ENCODE measurements around the gene ZNF782. TPM values are rescaled to one million over a fixed set of nuclear protein-coding genes. Genes with fewer than 3 reads are reported as not detected.
A peak's percentile ranks its signal among the peaks of the same experiment; 100 is the strongest.
"Not testable (repeated sequence)": the region's sequence is repeated elsewhere in the genome, so short reads cannot be mapped to it uniquely, and the experiment has no call there.

Gene ZNF782
- total and polyA plus RNA-seq, 7 experiments from 2014 or later = 1.5 to 12.4 (median 6.3) TPM

DNA sequence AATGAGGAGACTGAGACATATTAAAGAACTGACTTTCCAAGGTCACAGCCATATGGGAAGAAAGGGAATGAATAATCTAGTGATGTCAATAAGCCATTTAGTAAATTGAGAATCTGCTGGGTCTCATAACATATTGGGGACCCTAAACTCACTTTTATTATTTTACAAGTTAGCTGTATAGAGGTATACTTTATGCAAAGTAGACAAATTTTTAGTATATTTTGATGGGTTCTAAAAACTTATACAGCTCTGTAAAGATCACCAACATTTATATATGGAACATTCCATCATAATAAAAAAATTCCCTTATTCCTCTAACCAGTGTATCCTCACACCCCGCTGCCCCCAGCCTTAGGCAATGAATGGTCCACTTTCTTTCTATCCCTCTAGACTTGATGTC, 40.7 kb downstream of the ZNF782 start:
- Mint-ChIP-seq H3K4me3 (no peak overlapping the region), H3K27ac (no peak overlapping the region), H3K36me3 (peaks cover 32 to 71% (median 34%) of the 10 kb centered on the region in 5 donors), H3K4me1 (no peaks in the 10 kb centered on the region), H3K9me3 (peaks cover 9 to 99% (median 66%) of the 10 kb centered on the region in 11 donors), H3K27me3 (no peaks in the 10 kb centered on the region)
- DNase-seq (no peak), ATAC-seq (no peak)
- Histone ChIP-seq H3K9me3 (ENCODE audit: control insufficient read depth in 2 of 3, low read length in 3 of 3) (peaks cover 13 to 86% (median 16%) of the 10 kb centered on the region in 3 experiments), H3K27me3 (ENCODE audit: control insufficient read depth in 2 of 2, insufficient read depth in 2 of 2, low read length in 2 of 2) (no peaks in the 10 kb centered on the region), H3K36me3 (ENCODE audit: control insufficient read depth in 2 of 3, insufficient read depth in 3 of 3, low read length in 3 of 3) (peaks cover 0 to 9% (median 0%) of the 10 kb centered on the region in 3 experiments), H3K4me1 (ENCODE audit: control insufficient read depth in 2 of 2, insufficient read depth in 2 of 2, low read length in 2 of 2) (no peaks in the 10 kb centered on the region), H3K27ac (ENCODE audit: low read depth, low read length) (no peak overlapping the region), H3K4me3 (ENCODE audit: low read length) (no peak overlapping the region)
- ChIA-PET POLR2A (interaction anchor here (0.6 kb wide), 1 partner anchor 77 kb away, joined by 3 read pairs; no protein-coding TSS in a partner anchor), CTCF (no interaction called here)
- intact Hi-C loops (cut with micrococcal nuclease) = no loop called here

- H3K27me3 Mint-ChIP-seq; CTCF ChIA-PET; H3K4me1 ChIP-seq (ENCODE audit: control insufficient read depth in 2 of 2, insufficient read depth in 2 of 2, low read length in 2 of 2); H3K4me3 ChIP-seq (ENCODE audit: low read length); H3K27ac ChIP-seq (ENCODE audit: low read depth, low read length); intact Hi-C loops (cut with micrococcal nuclease); H3K4me3 Mint-ChIP-seq; H3K4me1 Mint-ChIP-seq; H3K27me3 ChIP-seq (ENCODE audit: control insufficient read depth in 2 of 2, insufficient read depth in 2 of 2, low read length in 2 of 2); H3K27ac Mint-ChIP-seq; POLR2A ChIA-PET; DNase-seq; ATAC-seq: not testable (repeated sequence)
- Histone ChIP-seq H3K9me3 (ENCODE audit: control insufficient read depth in 2 of 3, low read length in 3 of 3) (peaks cover 0 to 39% (median 25%) of the 10 kb centered on the region in 3 experiments), H3K36me3 (ENCODE audit: control insufficient read depth in 2 of 3, insufficient read depth in 3 of 3, low read length in 3 of 3) (peaks cover 0 to 27% (median 0%) of the 10 kb centered on the region in 3 experiments)
- peaks cover 9 to 75% (median 51%) of the 10 kb centered on the region in 11 donors for H3K9me3 Mint-ChIP-seq
- peaks cover 30 to 58% (median 45%) of the 10 kb centered on the region in 5 donors for H3K36me3 Mint-ChIP-seq
Observed at GRCh38 chr9:96798959-96799358, 55.4 kb downstream of the ZNF782 start.

- POLR2A ChIA-PET = no interaction called here
- Mint-ChIP-seq H3K9me3 (peaks cover 19 to 71% (median 37%) of the 10 kb centered on the region in 11 donors), H3K36me3 (peaks cover 20 to 62% (median 59%) of the 10 kb centered on the region in 5 donors), H3K4me1 (peaks cover 6 to 28% (median 20%) of the 10 kb centered on the region in 7 donors), H3K4me3 (no peak overlapping the region), H3K27me3 (no peaks in the 10 kb centered on the region), H3K27ac (no peak overlapping the region)
- Histone ChIP-seq H3K9me3 (ENCODE audit: control insufficient read depth in 2 of 3, low read length in 3 of 3) (peaks cover 0 to 15% (median 0%) of the 10 kb centered on the region in 3 experiments), H3K4me1 (ENCODE audit: control insufficient read depth in 2 of 2, insufficient read depth in 2 of 2, low read length in 2 of 2) (peaks cover 0 to 2% of the 10 kb centered on the region in 2 donors), H3K4me3 (ENCODE audit: low read length) (no peak overlapping the region), H3K36me3 (ENCODE audit: control insufficient read depth in 2 of 3, insufficient read depth in 3 of 3, low read length in 3 of 3) (no peaks in the 10 kb centered on the region), H3K27me3 (ENCODE audit: control insufficient read depth in 2 of 2, insufficient read depth in 2 of 2, low read length in 2 of 2) (no peaks in the 10 kb centered on the region), H3K27ac (ENCODE audit: low read depth, low read length) (no peak overlapping the region)
- intact Hi-C loops (cut with micrococcal nuclease) = no loop called here
- ATAC-seq (no peak), DNase-seq (no peak)
- CTCF ChIA-PET = interaction anchor here (1.0 kb wide), 1 partner anchor 45 kb away, joined by 3 read pairs; no protein-coding TSS in a partner anchor
Observed at GRCh38 chr9:96784021-96784420, 70.3 kb downstream of the ZNF782 start.

DNA sequence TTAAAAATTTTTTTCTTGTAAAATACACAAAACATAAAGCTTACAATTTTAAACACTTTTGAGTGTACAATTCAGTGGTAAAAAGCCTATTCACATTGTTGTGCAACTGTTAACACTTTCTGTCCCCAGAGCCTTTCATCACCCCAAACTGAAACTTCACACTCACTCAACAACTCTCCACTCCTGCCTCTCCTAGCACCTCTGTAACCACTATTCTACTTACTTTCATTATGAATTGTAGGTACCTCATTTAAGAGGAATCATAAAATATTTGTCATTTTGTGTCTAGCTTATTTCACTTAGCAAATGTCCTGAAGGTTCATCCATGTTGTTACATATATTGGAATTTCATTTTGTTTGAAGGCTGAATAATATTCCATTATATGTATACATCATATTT, 72.1 kb downstream of the ZNF782 start:
- Histone ChIP-seq H3K4me3 (ENCODE audit: low read length) (no peak overlapping the region), H3K36me3 (ENCODE audit: control insufficient read depth in 2 of 3, insufficient read depth in 3 of 3, low read length in 3 of 3) (peaks cover 0 to 4% (median 0%) of the 10 kb centered on the region in 3 experiments), H3K27me3 (ENCODE audit: control insufficient read depth in 2 of 2, insufficient read depth in 2 of 2, low read length in 2 of 2) (no peaks in the 10 kb centered on the region), H3K27ac (ENCODE audit: low read depth, low read length) (no peak overlapping the region), H3K9me3 (ENCODE audit: control insufficient read depth in 2 of 3, low read length in 3 of 3) (peaks cover 0 to 9% (median 0%) of the 10 kb centered on the region in 3 experiments), H3K4me1 (ENCODE audit: control insufficient read depth in 2 of 2, insufficient read depth in 2 of 2, low read length in 2 of 2) (peaks cover 1 to 8% of the 10 kb centered on the region in 2 donors)
- ChIA-PET POLR2A (no interaction called here), CTCF (no interaction called here)
- Mint-ChIP-seq H3K27me3 (no peaks in the 10 kb centered on the region), H3K9me3 (peaks cover 11 to 58% (median 28%) of the 10 kb centered on the region in 11 donors), H3K27ac (no peak overlapping the region), H3K36me3 (peaks cover 13 to 54% (median 47%) of the 10 kb centered on the region in 5 donors), H3K4me1 (peaks cover 6 to 39% (median 27%) of the 10 kb centered on the region in 7 donors), H3K4me3 (no peak overlapping the region)
- no peak for DNase-seq
- intact Hi-C loops (cut with micrococcal nuclease) = no loop called here
- ATAC-seq = no peak

DNA sequence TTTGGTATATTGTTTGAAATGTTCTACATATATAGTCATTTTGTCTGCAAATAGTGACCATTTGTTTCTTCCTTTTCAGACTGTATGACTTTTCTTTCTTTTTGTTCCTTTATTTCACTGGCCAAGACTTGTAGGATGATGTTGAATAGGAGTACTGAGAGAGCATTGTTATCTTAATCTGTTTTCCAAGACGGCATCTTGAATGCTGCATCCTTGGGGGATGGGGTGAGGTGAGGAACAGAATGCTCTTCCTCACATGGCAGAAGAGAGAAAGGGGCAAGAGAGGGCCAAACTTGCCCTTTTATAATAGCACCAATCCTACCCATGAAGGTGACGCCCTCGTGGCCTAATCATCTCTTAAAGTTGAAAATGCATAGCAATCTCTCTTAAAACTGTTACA, 72.8 kb downstream of the ZNF782 start:
- intact Hi-C loops (cut with micrococcal nuclease) = no loop called here
- no peak overlapping the region for H3K27ac ChIP-seq (ENCODE audit: low read depth, low read length)
- H3K4me1 Mint-ChIP-seq = peaks cover 12 to 46% (median 34%) of the 10 kb centered on the region in 7 donors
- H3K36me3 ChIP-seq (ENCODE audit: control insufficient read depth in 2 of 3, insufficient read depth in 3 of 3, low read length in 3 of 3) = peaks cover 0 to 4% (median 0%) of the 10 kb centered on the region in 3 experiments
- peaks cover 0 to 9% (median 0%) of the 10 kb centered on the region in 3 experiments for H3K9me3 ChIP-seq (ENCODE audit: control insufficient read depth in 2 of 3, low read length in 3 of 3)
- no peak for DNase-seq
- H3K27me3 Mint-ChIP-seq = no peaks in the 10 kb centered on the region
- peaks cover 6 to 12% of the 10 kb centered on the region in 2 donors for H3K4me1 ChIP-seq (ENCODE audit: control insufficient read depth in 2 of 2, insufficient read depth in 2 of 2, low read length in 2 of 2)
- peak overlapping the region in 1 of 9 donors; percentile 50 for H3K27ac Mint-ChIP-seq
- ChIA-PET CTCF (no interaction called here), POLR2A (no interaction called here)
- H3K36me3 Mint-ChIP-seq = peaks cover 13 to 54% (median 42%) of the 10 kb centered on the region in 5 donors
- H3K4me3 ChIP-seq (ENCODE audit: low read length) = no peak overlapping the region
- no peak overlapping the region for H3K4me3 Mint-ChIP-seq
- peaks cover 8 to 52% (median 22%) of the 10 kb centered on the region in 11 donors for H3K9me3 Mint-ChIP-seq
- no peak for ATAC-seq
- H3K27me3 ChIP-seq (ENCODE audit: control insufficient read depth in 2 of 2, insufficient read depth in 2 of 2, low read length in 2 of 2) = no peaks in the 10 kb centered on the region

GRCh38 chr9:96779089-96779488, 75.2 kb downstream of the ZNF782 start:
- Mint-ChIP-seq H3K27ac (peak overlapping the region in 7 of 9 donors; percentile 21 to 100 (median 64)), H3K27me3 (no peaks in the 10 kb centered on the region), H3K9me3 (peaks cover 11 to 38% (median 15%) of the 10 kb centered on the region in 11 donors), H3K36me3 (peaks cover 16 to 49% (median 45%) of the 10 kb centered on the region in 5 donors), H3K4me3 (peak overlapping the region; percentile 27 to 100 (median 98)), H3K4me1 (peaks cover 12 to 52% (median 51%) of the 10 kb centered on the region in 7 donors)
- Histone ChIP-seq H3K27ac (ENCODE audit: low read depth, low read length) (no peak overlapping the region), H3K9me3 (ENCODE audit: control insufficient read depth in 2 of 3, low read length in 3 of 3) (peaks cover 0 to 8% (median 0%) of the 10 kb centered on the region in 3 experiments), H3K4me3 (ENCODE audit: low read length) (peak overlapping the region; percentile 84), H3K4me1 (ENCODE audit: control insufficient read depth in 2 of 2, insufficient read depth in 2 of 2, low read length in 2 of 2) (peaks cover 6 to 12% of the 10 kb centered on the region in 2 donors), H3K27me3 (ENCODE audit: control insufficient read depth in 2 of 2, insufficient read depth in 2 of 2, low read length in 2 of 2) (no peaks in the 10 kb centered on the region), H3K36me3 (ENCODE audit: control insufficient read depth in 2 of 3, insufficient read depth in 3 of 3, low read length in 3 of 3) (peaks cover 0 to 23% (median 5%) of the 10 kb centered on the region in 3 experiments)
- POLR2A ChIA-PET = interaction anchor here (0.7 kb wide), 2 partner anchors 11 to 449 kb away, joined by 3 to 4 read pairs; no protein-coding TSS in a partner anchor
- intact Hi-C loops (cut with micrococcal nuclease) = loop anchor here (1.0 to 10.0 kb wide), 10 partner anchors 75 to 853 kb away; partner anchors contain the start of genes NCBP1 (in 2 of the 2), TDRD7 (in 2 of the 2), TSTD2 (in 2 of the 2) and ZNF367 (in 2 of the 2)
- ATAC-seq (no peak), DNase-seq (no peak)
- CTCF ChIA-PET = interaction anchor here (1.0 kb wide), 1 partner anchor 123 kb away, joined by 3 read pairs; no protein-coding TSS in a partner anchor
